ENCODE measurements around the gene SETD6.
A peak's percentile ranks its signal among the peaks of the same experiment; 100 is the strongest.

SETD6 gene

DNA sequence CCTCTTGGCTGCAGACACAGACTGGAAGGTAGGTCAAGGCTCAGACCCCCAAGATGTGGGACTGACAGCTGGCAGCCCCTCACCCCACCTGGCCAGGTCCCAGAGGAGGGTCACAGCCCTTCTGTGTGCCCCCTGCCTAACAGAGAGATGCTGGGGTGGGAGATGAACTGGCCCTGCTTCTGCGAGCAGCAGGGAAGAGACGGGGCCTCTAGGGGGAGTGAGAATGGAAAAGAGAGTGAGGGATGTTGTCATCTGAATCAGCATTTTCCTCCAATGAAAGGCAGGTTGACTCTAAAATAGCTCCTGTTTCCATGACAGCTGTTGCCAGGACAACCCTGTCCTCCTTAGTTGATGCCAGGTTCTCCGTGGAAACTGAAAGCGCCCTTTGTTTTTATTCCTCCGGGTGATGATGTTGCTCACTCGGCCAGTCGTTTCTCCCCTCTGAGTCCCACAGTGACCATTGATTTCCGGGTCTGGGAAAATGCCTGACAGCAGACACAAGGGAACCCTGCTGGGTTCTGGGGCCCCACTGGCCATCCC lies 20.3 kb upstream of the SETD6 start:
- DNase-seq = peak; percentile 44 to 51

DNA sequence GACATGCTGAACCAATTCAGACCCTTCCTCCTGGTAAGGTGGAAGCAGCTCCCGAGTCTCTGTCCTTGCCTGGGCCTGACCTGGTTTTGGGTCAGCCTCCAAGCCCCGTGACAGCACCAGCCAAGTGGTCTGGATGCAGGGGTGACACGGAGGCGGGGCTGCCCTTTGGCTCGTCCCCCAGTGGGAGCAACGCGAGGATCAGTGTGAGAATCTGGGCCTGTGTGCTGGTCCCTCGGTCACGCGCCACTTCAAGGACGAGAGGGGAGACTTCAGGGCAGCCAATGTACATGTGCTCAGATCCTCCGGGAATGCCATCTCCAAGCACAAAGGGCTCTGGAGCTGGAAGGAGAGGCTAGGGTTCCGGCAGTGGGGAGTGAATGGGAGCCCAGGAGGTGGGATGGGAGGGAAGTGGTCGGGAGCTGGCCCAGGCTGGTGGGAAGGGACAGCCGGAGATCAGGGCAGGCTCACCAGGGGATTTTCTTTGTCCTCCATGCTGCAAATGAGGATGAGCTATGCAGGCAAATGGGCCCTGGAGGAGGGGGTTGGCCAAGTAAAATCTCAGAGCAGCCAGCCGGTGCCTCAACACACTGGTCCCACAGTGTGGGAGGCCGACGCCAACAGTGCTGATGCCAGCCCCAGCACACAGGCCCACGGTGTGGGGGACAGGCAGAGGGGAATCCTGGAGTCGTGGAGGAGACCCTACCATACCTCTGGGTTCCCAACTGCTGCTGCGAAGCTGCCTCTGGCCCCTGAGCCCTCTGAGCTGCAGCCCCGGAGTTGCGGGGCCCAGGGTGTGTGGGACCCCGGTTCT lies 19.6 kb upstream of the SETD6 start:
- DNase-seq = no peak

- no peak for DNase-seq
Measured at GRCh38 chr16:58497468-58497867, 17.8 kb upstream of the SETD6 start.

DNA sequence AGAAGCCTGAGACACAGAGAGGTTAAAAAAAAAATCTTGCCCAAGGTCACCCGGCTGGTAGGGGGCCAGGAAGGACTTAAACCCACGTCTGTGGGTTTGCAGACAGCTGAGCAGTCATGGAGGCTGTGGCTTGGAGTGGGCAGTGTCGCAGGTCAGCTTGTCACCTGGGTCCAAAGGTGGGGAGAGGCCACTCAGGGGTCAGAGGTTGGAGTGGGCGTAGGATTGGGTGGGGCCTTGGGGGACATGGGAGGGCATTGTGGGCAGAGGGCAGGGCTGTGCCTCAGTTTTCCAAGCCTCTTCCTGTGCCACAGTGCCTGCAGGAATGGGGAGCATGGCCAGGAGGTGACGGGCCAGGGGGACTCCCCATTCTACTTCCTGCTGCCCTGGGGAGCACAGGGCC lies 17.4 kb upstream of the SETD6 start:
- DNase-seq = no peak

- no peak for DNase-seq
Measured at GRCh38 chr16:58498341-58499091, 16.8 kb upstream of the SETD6 start.

- DNase-seq = no peak
Measured at GRCh38 chr16:58499092-58499511, 16.2 kb upstream of the SETD6 start.

GRCh38 chr16:58499615-58500351 lies 15.5 kb upstream of the SETD6 start, which contains the start of gene NDRG4:
TSS of gene NDRG4 (plus strand) at chr16:58500143. CDS start at chr16:58500249, 106 bp downstream.
- DNase-seq = no peak

GRCh38 chr16:58500430-58501241 lies 14.7 kb upstream of the SETD6 start:
- peak in 1 of 2 experiments; percentile 22 for DNase-seq

- DNase-seq = peak; percentile 35 to 42
Measured at GRCh38 chr16:58501242-58502131, 13.8 kb upstream of the SETD6 start.

GRCh38 chr16:58502217-58502921 lies 12.9 kb upstream of the SETD6 start:
- DNase-seq = no peak

DNA sequence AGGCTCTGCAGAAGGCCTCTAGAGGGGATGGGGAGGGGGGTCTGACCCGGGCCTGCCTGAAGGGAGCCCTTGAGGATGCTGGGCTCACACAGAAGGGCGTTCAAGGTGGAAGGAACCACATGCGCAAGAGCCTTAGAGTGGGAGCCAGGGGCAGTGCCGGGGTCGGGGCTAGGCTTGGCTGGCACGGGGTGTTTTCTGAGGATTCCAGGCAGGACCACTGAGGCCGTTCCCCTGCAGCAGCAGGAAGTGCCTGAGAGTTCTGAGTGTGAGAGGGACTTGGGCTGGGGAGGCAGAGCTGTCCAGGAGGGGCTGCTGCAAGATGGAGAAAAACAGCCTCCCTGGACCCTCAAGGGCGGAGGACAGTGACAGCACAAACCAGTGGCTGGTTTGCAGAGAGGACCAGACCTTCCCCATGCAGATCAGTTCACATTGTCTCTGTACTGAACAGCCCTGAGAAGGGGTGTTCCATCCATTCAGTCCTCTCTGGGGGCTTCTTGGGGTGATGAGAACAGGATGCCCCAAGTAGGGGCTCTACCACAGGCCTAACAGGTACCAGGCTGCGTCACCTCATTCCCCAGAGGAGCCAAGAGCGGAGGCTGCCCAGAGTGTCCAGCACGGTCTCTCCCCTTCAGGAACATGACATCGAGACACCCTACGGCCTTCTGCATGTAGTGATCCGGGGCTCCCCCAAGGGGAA lies 12.0 kb upstream of the SETD6 start:
- no peak for DNase-seq

DNA sequence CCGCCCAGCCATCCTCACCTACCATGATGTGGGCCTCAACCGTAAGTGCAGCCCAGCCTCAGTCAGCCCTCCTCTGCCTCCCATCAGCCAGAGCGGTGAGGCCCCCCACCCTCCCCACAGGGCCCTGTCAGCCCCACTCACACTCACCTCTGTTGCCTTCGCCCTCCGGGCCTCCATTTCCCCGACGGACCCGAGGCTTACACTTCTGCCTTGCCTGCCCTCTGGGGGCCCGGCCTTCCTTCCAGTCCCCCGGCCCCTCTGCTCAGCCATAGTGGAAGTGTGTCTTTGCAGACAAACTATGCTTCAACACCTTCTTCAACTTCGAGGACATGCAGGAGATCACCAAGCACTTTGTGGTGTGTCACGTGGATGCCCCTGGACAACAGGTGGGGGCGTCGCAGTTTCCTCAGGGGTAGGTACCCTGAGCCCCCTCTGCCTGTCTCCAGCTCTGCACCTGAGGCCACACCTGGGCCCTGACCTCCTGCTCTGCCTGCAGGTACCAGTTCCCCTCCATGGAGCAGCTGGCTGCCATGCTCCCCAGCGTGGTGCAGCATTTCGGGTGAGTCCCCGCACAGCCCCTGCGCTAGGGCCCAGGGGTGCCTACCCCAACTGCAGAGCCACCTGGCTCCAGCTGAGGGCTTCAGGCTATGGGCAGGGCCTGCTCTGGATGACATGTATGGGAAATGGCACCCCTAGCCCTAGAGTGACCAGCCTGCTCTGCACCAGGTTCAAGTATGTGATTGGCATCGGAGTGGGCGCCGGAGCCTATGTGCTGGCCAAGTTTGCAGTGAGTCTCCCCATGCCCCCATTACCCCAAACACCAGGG lies 11.2 kb upstream of the SETD6 start:
- no peak for DNase-seq

- DNase-seq = no peak
Measured at GRCh38 chr16:58506241-58507194, 8.8 kb upstream of the SETD6 start.

DNA sequence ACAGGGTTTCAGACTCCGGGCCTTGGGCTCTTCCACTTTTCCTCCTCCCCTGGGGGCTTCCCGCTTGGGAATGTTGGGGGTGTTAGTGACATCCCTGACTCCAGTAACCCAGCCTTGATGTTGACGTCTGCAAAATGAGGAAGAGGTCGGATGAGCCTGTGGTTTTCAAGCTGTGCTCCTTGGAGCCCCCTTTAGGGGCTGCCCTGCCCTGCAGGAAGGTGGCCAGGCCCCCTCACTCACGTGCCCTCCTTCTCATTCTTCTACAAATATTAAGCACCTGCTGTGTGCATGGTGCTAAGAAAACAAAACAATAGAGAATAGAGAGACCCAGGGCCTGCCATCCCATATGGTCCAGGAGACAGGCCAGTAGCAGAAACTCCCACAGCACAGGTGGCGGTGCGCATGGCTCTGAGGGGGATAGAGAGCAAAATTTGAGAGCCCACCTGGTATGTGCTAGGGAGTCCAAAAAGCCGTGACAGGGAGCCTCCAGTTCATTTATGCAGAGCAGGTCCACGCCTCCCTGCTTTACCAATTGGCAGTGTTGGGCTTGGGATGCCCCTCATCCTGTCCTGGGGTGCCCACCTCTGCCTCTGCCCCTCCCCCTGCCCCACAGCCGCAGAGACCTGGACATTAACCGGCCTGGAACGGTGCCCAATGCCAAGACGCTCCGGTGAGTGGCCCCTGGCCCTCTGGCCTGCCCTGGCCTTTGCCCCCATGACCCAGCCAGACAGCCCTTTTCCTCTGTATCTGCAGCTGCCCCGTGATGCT lies 7.9 kb upstream of the SETD6 start:
- no peak for DNase-seq

- DNase-seq = no peak
Measured at GRCh38 chr16:58507963-58508670, 7.2 kb upstream of the SETD6 start.

- DNase-seq = no peak
Measured at GRCh38 chr16:58508671-58509251, 6.6 kb upstream of the SETD6 start.
